ENCODE results near the gene CDKN1A.

GRCh38 chr6:36684447-36684812 lies 5.9 kb downstream of the CDKN1A start:
- TF ChIP-seq NR1H2 (CRISPR knock-in tag; IDR thresholded peaks at IDR 0.05) (no peak), CTCF (IDR thresholded peaks at IDR 0.05) (no peak), ESRRA (CRISPR knock-in tag; IDR thresholded peaks at IDR 0.05; ENCODE audit: borderline replicate concordance) (no peak), ZNF263 (CRISPR knock-in tag; IDR thresholded peaks at IDR 0.05; ENCODE audit: low read depth) (no peak), SMAD3 (CRISPR knock-in tag; IDR thresholded peaks at IDR 0.05; ENCODE audit: borderline replicate concordance) (no peak)
- TF ChIP-seq, protein P1, sequence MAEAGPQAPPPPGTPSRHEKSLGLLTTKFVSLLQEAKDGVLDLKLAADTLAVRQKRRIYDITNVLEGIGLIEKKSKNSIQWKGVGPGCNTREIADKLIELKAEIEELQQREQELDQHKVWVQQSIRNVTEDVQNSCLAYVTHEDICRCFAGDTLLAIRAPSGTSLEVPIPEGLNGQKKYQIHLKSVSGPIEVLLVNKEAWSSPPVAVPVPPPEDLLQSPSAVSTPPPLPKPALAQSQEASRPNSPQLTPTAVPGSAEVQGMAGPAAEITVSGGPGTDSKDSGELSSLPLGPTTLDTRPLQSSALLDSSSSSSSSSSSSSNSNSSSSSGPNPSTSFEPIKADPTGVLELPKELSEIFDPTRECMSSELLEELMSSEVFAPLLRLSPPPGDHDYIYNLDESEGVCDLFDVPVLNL (CRISPR knock-in tag; IDR thresholded peaks at IDR 0.05; ENCODE audit: borderline replicate concordance, low read depth): no peak

All from WTC11 (cell line).